ENCODE results near the gene FRMD1.

FRMD1 gene

DNA sequence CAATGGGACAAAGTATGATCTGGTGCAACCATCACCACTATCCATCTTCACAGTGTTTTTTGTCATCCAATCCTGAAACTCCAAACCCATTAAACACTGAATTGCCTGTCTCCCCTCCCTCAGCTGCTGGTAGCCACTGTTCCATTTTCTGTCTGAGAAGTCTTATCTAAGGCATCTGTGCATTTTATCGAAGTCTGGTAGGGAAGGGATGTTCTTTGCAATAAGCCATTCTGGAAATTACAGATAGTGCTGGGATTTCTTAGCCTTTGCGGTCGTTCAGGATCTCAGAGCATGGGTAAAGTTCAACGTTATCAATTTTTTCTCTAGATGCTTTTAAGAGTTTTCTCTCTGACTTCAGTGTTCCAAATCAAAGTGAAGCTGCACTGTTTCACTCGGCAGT lies 57.4 kb downstream of the FRMD1 start:
- in situ Hi-C loops (cut with HindIII; ENCODE audit: low pct_ligation_motif_present, low sequenced_read_pairs), result no loop called here
- H3K27me3 ChIP-seq (replicated peaks), result no peaks in the 10 kb centered on the region

DNA sequence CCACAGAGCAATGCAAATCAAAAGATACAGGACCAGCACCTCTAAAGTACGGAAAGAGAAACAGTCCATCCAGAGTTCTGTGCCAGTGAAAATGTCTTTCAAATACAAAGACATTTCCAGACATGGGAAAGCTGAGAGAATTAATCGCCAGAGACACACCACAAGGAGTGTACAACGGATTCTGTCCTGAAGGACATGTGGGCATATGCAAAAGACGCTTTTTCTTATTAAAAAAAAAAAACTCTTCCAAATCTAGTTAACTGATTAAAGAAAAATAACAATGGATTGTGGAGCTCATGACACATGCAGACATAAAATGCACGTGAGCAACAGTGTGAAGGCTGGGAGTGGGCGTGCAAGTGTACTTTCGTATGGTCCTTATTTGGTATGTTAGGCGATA lies 58.8 kb downstream of the FRMD1 start:
- in situ Hi-C loops (cut with HindIII; ENCODE audit: low pct_ligation_motif_present, low sequenced_read_pairs), result no loop called here
- Histone ChIP-seq H3K36me3 (replicated peaks) (no peaks in the 10 kb centered on the region), H3K27me3 (replicated peaks) (no peaks in the 10 kb centered on the region), H3K4me3 (ENCODE audit: low read depth, low read length) (no peak overlapping the region), H3K27ac (no peak overlapping the region)
- TF ChIP-seq, protein P1, sequence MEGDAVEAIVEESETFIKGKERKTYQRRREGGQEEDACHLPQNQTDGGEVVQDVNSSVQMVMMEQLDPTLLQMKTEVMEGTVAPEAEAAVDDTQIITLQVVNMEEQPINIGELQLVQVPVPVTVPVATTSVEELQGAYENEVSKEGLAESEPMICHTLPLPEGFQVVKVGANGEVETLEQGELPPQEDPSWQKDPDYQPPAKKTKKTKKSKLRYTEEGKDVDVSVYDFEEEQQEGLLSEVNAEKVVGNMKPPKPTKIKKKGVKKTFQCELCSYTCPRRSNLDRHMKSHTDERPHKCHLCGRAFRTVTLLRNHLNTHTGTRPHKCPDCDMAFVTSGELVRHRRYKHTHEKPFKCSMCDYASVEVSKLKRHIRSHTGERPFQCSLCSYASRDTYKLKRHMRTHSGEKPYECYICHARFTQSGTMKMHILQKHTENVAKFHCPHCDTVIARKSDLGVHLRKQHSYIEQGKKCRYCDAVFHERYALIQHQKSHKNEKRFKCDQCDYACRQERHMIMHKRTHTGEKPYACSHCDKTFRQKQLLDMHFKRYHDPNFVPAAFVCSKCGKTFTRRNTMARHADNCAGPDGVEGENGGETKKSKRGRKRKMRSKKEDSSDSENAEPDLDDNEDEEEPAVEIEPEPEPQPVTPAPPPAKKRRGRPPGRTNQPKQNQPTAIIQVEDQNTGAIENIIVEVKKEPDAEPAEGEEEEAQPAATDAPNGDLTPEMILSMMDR (IDR thresholded peaks at IDR 0.05; ENCODE audit: low read depth, low read length, missing control alignments), result no peak
- DNase-seq, result no peak

More for the DNA sequence above, 57.4 kb downstream of the FRMD1 start:
- no peak overlapping the region for H3K4me3 ChIP-seq (ENCODE audit: low read depth, low read length)
- H3K27ac ChIP-seq, result no peak overlapping the region
- TF ChIP-seq, protein P1 (IDR thresholded peaks at IDR 0.05; ENCODE audit: low read depth, low read length, missing control alignments), result no peak
- DNase-seq, result no peak
- no peaks in the 10 kb centered on the region for H3K36me3 ChIP-seq (replicated peaks)

DNA sequence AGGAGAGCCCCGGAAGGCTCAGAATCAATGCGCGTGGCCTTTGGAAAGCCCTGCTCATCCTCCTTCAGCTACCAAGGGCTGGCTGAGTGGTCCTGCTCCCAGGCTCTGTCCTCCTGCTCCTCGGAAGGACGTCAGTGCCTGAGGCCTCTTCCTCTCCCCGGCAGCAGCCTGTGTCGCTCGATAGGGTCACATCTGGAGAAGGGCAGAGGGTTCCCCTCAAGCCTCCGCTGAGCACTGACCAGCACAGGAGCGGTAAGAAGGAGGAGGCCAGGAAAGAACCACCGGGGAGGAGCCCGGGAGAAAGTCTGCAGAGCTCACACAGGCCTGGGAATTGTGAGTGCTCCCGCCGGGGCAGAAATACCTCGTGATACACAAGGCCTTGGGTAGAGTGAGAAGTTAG lies 60.3 kb downstream of the FRMD1 start:
- in situ Hi-C loops (cut with HindIII; ENCODE audit: low pct_ligation_motif_present, low sequenced_read_pairs), result no loop called here
- DNase-seq, result no peak

DNA sequence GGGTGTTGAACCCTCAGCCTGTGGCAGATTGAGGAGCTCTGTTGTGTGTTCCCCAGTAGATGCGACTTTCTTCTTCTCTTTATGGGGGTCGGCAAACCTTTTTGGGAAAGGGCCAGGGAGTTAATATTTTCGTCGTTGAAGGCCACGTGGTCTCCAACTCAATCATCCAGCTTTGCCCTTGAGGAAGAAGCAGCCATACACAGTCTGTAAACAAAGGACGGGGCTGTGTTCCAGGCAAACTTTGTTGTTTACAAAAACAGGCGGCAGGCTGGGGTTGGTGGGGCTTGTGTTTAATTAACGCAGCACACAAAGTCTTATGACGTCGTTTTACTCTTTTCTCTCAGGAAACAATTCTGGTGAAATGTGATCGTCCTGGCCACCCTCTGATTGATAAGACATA lies 61.4 kb downstream of the FRMD1 start:
- in situ Hi-C loops (cut with HindIII; ENCODE audit: low pct_ligation_motif_present, low sequenced_read_pairs), result no loop called here
- TF ChIP-seq, protein P1 (IDR thresholded peaks at IDR 0.05; ENCODE audit: low read depth, low read length, missing control alignments), result no peak
- Histone ChIP-seq H3K27ac (no peak overlapping the region), H3K4me3 (ENCODE audit: low read depth, low read length) (no peak overlapping the region), H3K27me3 (replicated peaks) (no peaks in the 10 kb centered on the region), H3K36me3 (replicated peaks) (no peaks in the 10 kb centered on the region)
- no peak for DNase-seq

More for the DNA sequence above, 60.3 kb downstream of the FRMD1 start:
- Histone ChIP-seq H3K36me3 (replicated peaks) (no peaks in the 10 kb centered on the region), H3K4me3 (ENCODE audit: low read depth, low read length) (no peak overlapping the region), H3K27ac (no peak overlapping the region), H3K27me3 (replicated peaks) (no peaks in the 10 kb centered on the region)
- TF ChIP-seq, protein P1 (IDR thresholded peaks at IDR 0.05; ENCODE audit: low read depth, low read length, missing control alignments), result no peak

DNA sequence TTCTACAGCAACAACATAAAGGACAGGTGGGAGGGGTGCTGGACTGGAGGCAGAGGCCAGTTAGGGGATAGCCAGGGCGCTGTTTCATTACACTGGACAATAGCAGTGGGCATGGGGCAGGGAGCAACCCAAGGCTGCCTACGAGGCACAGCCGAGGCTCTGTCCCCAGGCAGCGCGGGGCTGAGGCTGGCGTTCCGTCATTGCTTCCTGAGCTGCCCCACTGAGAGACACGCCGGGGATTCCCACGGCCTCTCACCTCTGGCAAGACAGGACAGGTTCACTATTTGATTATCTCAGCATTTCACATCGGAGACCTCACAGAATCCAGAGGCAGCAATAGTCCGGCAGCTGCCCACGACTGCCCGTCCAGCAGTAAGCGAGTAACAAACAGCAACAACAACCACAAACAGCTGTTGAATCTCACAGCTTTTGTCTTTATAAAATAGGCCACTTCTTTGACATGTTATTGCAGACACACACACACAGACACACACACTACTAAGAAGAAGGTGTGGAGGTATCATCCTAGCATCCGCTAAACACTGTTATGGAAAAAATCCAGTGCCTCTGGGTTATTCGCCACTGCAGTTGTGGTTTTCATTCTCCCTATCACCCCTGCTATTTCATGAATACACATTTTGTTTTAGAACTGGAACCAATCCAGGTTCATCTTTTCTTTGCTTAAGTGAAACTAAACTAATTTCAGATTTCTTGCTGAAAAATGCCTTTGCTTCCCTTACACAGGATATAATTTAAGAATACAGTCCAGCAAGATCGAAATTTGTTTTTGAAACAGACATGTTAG lies 62.1 kb downstream of the FRMD1 start:
- Histone ChIP-seq H3K27ac (no peak overlapping the region), H3K27me3 (replicated peaks) (no peaks in the 10 kb centered on the region), H3K4me3 (ENCODE audit: low read depth, low read length) (no peak overlapping the region), H3K36me3 (replicated peaks) (no peaks in the 10 kb centered on the region)
- in situ Hi-C loops (cut with HindIII; ENCODE audit: low pct_ligation_motif_present, low sequenced_read_pairs), result no loop called here
- TF ChIP-seq, protein P1 (IDR thresholded peaks at IDR 0.05; ENCODE audit: low read depth, low read length, missing control alignments), result no peak
- no peak for DNase-seq

All from brain microvascular endothelial cell (primary cell).